OCI-LY7 (cell line): Measurements from ENCODE around the gene CRCP. TPM values are rescaled to one million over a fixed set of nuclear protein-coding genes. Genes with fewer than 3 reads are reported as not detected.

ENCODE experiments used
- BruUV-seq: library from RNA; stranded (reverse); fragments of 400-500 nt; replicated peaks from 2 replicates; lab custom pipeline; 2021; lab: Mats Ljungman, UMichigan
- CTCF ChIA-PET: fragments of 300-600 bp; sonication (Branson Sonifier 250); formaldehyde crosslinking; loops from one replicate; lab custom pipeline; 2022; ENCODE audit warnings: antibody characterized with exemption; ENCODE audit not compliant: unreplicated experiment; lab: Charles Lee
- POLR2A ChIA-PET: fragments of 300-600 bp; sonication (Branson Sonifier 250); formaldehyde crosslinking; loops from one replicate; lab custom pipeline; 2022; ENCODE audit warnings: antibody characterized with exemption; lab: Charles Lee
- DNase-seq: peaks from one replicate; pipeline ENCODE4 v3.0.0-alpha.2; 2015; ENCODE audit warnings: low spot score
- H2AFZ ChIP-seq: fragments of 200-600 bp; sonication (generic), shearing (Covaris generic); 2 replicates; pipeline ENCODE4 v1.6.1; 2014; ENCODE audit warnings: mild to moderate bottlenecking, antibody characterized with exemption, low read length, moderate library complexity
- H3K27ac ChIP-seq: fragments of 200-600 bp; sonication (generic); 2 replicates; pipeline ENCODE4 v1.5.1; 2014; ENCODE audit warnings: mixed run types, low read depth, mild to moderate bottlenecking, moderate library complexity, low read length, inconsistent platforms; ENCODE audit not compliant: poor library complexity, severe bottlenecking
- H3K36me3 ChIP-seq: fragments of 200-600 bp; sonication (generic); 2 replicates; pipeline ENCODE4 v1.6.1; 2014; ENCODE audit warnings: mild to moderate bottlenecking, antibody characterized with exemption, low read length, moderate library complexity, mixed read lengths; ENCODE audit not compliant: insufficient read depth
- H3K4me1 ChIP-seq: fragments of 200-600 bp; sonication (generic); 2 replicates; pipeline ENCODE4 v1.5.1; 2014; ENCODE audit warnings: mild to moderate bottlenecking, low read length; ENCODE audit not compliant: insufficient read depth, poor library complexity, severe bottlenecking
- H3K4me2 ChIP-seq: fragments of 200-600 bp; sonication (generic); 2 replicates; pipeline ENCODE4 v1.6.1; 2014; ENCODE audit warnings: mild to moderate bottlenecking, low read length
- H3K4me3 ChIP-seq: fragments of 200-600 bp; sonication (generic); 2 replicates; pipeline ENCODE4 v1.5.1; 2014; ENCODE audit warnings: mild to moderate bottlenecking, low read depth, low read length; ENCODE audit not compliant: poor library complexity, severe bottlenecking
- H3K79me2 ChIP-seq: fragments of 200-600 bp; sonication (generic); 2 replicates; pipeline ENCODE4 v1.6.1; 2016; ENCODE audit warnings: low read depth, mild to moderate bottlenecking, low read length, moderate library complexity, mixed read lengths; ENCODE audit not compliant: insufficient read depth
- H3K9me2 ChIP-seq: fragments of 200-600 bp; sonication (generic); 2 replicates; pipeline ENCODE4 v1.6.1; 2016; ENCODE audit warnings: mild to moderate bottlenecking, low read length, mixed read lengths; ENCODE audit not compliant: insufficient read depth
- H3K9me3 ChIP-seq: fragments of 200-600 bp; sonication (generic); 2 replicates; pipeline ENCODE4 v1.6.1; 2014; ENCODE audit warnings: mild to moderate bottlenecking, mixed run types, low read length, mixed read lengths
- H4K20me1 ChIP-seq: fragments of 200-600 bp; sonication (generic); 2 replicates; pipeline ENCODE4 v1.6.1; 2014; ENCODE audit warnings: mild to moderate bottlenecking, antibody characterized with exemption, low read length, moderate library complexity, mixed read lengths; ENCODE audit not compliant: insufficient read depth
- EZH2phosphoT487 ChIP-seq: fragments of 200-600 bp; sonication (generic); IDR thresholded peaks from 2 replicates; pipeline ENCODE4 v1.6.1; 2018; ENCODE audit warnings: low read depth, borderline replicate concordance, mild to moderate bottlenecking, mixed run types, antibody characterized with exemption, low read length, moderate library complexity, mixed read lengths
- intact Hi-C: fragments of 100-400 bp; cut with micrococcal nuclease; formaldehyde crosslinking; loops from one replicate; pipeline ENCODE4 v1.10.0; 2022; ENCODE audit not compliant: unreplicated experiment
- total RNA-seq, 2 experiments: library from RNA; depleted of rRNA in 1 of 2; stranded (reverse); fragments of >200 nt in 1 of 2; shearing (Covaris generic) in 1 of 2; gene quantifications; 2 replicates each; pipeline ENCODE4 v1.2.3, GENCODE V29; 2014 to 2022
- TF ChIP-seq, protein P1 (sequence below): fragments of 200-600 bp; sonication (generic); conservative IDR thresholded peaks from 2 replicates; pipeline ENCODE4 v1.5.1; 2014; ENCODE audit warnings: mild to moderate bottlenecking, antibody characterized with exemption, low read length, moderate library complexity, mixed read lengths

CRCP gene
- total RNA-seq, 2 experiments from 2014 or later, result 25.1 to 28.3 TPM

DNA sequence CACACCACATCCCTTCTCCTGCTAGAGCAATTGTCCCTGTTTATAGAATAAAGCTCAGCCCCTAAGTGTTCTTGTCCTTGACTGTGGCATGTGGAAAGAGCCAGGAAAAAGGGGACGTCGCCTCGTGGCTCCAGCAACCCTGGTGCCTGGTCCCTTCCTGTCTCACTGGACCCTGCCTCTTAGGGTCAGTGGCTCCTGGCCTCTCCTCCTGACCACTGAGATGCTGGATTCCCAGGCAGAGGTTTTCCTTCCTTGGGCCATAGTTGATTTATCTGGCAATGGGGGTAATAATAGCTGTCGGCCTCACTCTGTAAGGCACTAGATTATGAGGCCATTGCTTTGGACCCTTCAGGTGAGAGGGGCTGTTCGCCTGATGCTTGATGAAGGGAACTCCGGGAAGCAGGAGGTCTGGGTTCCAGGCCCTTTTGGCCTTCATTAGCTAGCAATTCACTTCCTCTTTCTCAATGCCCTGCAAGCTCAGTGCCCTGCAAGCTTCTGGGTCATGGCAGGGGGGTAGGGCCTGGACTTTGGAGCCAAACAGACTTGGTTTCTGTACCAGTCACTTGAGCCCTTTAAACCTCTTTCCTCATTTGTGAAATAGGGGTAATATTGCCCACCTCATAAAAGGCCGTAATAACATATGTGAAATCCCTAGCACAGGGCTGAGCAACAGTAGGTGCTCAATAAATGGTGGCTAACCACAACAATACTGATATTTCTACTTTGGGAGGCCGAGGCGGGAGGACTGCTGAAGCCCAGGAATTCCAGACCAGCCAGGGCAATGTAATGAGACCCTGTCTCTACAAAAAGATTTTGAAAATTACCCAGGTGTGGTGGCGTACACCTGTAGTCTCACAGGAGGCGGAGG is 38.0 kb upstream of the CRCP start:
- Histone ChIP-seq H2AFZ (peak overlapping the region; percentile 58; the same call in 1 of the 2 replicates), H3K36me3 (no peaks in the 10 kb centered on the region), H3K4me3 (peak overlapping the region; percentile 73), H3K27ac (no peak overlapping the region), H3K9me3 (no peaks in the 10 kb centered on the region), H3K9me2 (no peaks in the 10 kb centered on the region), H3K4me1 (peaks cover 7% of the 10 kb centered on the region), H4K20me1 (no peaks in the 10 kb centered on the region), H3K4me2 (peak overlapping the region; percentile 77), H3K79me2 (no peaks in the 10 kb centered on the region)
- TSS peak; percentile 72 for BruUV-seq
- peak; percentile 21 for DNase-seq
- ChIA-PET CTCF (interaction anchor here (0.5 kb wide), 1 partner anchor 417 kb away, joined by 5 read pairs; no protein-coding TSS in a partner anchor), POLR2A (interaction anchor here (0.6 to 1.0 kb wide), 4 partner anchors 10 to 265 kb away, joined by 4 to 8 read pairs (median 4); no protein-coding TSS in a partner anchor)
- TF ChIP-seq, protein P1, sequence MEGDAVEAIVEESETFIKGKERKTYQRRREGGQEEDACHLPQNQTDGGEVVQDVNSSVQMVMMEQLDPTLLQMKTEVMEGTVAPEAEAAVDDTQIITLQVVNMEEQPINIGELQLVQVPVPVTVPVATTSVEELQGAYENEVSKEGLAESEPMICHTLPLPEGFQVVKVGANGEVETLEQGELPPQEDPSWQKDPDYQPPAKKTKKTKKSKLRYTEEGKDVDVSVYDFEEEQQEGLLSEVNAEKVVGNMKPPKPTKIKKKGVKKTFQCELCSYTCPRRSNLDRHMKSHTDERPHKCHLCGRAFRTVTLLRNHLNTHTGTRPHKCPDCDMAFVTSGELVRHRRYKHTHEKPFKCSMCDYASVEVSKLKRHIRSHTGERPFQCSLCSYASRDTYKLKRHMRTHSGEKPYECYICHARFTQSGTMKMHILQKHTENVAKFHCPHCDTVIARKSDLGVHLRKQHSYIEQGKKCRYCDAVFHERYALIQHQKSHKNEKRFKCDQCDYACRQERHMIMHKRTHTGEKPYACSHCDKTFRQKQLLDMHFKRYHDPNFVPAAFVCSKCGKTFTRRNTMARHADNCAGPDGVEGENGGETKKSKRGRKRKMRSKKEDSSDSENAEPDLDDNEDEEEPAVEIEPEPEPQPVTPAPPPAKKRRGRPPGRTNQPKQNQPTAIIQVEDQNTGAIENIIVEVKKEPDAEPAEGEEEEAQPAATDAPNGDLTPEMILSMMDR, result no peak
- no peak for TF ChIP-seq EZH2phosphoT487
- intact Hi-C loops, result loop anchor here (5.0 kb wide), 1 partner anchor 94 kb away; the partner anchor contains the start of gene GUSB

GRCh38 chr7:66078067-66078466 is 36.6 kb upstream of the CRCP start:
- no peak for DNase-seq
- Histone ChIP-seq H3K4me2 (no peak overlapping the region), H3K9me2 (no peaks in the 10 kb centered on the region), H2AFZ (no peak overlapping the region), H3K4me3 (no peak overlapping the region), H3K4me1 (peaks cover 7% of the 10 kb centered on the region), H3K27ac (no peak overlapping the region), H4K20me1 (no peaks in the 10 kb centered on the region), H3K9me3 (no peaks in the 10 kb centered on the region), H3K79me2 (no peaks in the 10 kb centered on the region), H3K36me3 (no peaks in the 10 kb centered on the region)
- intact Hi-C loops, result loop anchor here (5.0 kb wide), 1 partner anchor 96 kb away; the partner anchor contains the start of gene GUSB
- TF ChIP-seq, protein P1, result no peak
- no peak for TF ChIP-seq EZH2phosphoT487
- POLR2A ChIA-PET, result interaction anchor here (0.6 to 1.4 kb wide), 2 partner anchors 22 to 63 kb away, joined by 3 read pairs; no protein-coding TSS in a partner anchor
- BruUV-seq, result no TSS peak
- CTCF ChIA-PET, result interaction anchor here (0.6 kb wide), 1 partner anchor 48 kb away, joined by 3 read pairs; no protein-coding TSS in a partner anchor
